WERI-Rb-1 (cell line): ENCODE data around the gene TEPSIN.

ENCODE experiments used
- DNase-seq: peaks from one replicate; pipeline ENCODE4 v3.0.0-alpha.2; 2020
- H3K27ac ChIP-seq: fragments of 250-450 bp; sonication (Bioruptor Pico); 2 replicates; pipeline ENCODE4 v1.5.1; 2020; ENCODE audit warnings: mild to moderate bottlenecking, moderate library complexity
- H3K27me3 ChIP-seq: fragments of 250-450 bp; sonication (Bioruptor Pico); 2 replicates; pipeline ENCODE4 v1.5.1; 2021; ENCODE audit warnings: mild to moderate bottlenecking, low read depth, moderate library complexity; ENCODE audit not compliant: insufficient read depth, severe bottlenecking
- H3K36me3 ChIP-seq: fragments of 250-450 bp; sonication (Bioruptor Pico); 2 replicates; pipeline ENCODE4 v1.5.1; 2020; ENCODE audit warnings: mild to moderate bottlenecking, moderate library complexity
- H3K4me3 ChIP-seq: 2 replicates; pipeline ENCODE4 v1.5.1; 2011; ENCODE audit warnings: low read depth, mild to moderate bottlenecking, control low read depth, low read length
- H3K9me3 ChIP-seq: fragments of 250-450 bp; sonication (Bioruptor Pico); 2 replicates; pipeline ENCODE4 v1.5.1; 2021; ENCODE audit warnings: mild to moderate bottlenecking, moderate library complexity; ENCODE audit not compliant: severe bottlenecking
- CTCF ChIP-seq: IDR thresholded peaks from 2 replicates; pipeline ENCODE4 v1.5.1; 2011; ENCODE audit warnings: low read depth, mild to moderate bottlenecking, control low read depth, inconsistent platforms, low read length

The TEPSIN gene

DNA sequence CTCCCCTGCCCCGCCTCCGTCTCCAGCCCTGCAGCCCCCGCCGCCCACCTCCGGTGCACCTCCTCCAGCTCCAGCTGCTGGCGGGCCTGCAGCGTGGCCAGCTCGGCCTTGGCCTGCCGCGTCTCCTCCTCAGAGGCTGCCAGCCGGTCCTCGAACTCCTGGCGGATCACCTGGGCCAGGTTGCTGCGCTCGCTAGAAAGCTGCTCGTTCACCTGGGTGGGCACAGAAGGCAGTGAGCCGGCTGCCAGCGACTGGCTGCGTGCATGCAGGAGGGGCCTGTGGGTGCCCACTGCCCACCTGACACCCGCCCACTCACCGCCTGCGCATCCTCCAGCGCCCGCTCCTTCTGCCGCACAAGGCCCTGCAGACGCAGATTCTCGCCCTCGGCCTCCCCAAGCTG is 48.3 kb downstream of the TEPSIN start:
- no peaks in the 10 kb centered on the region for H3K9me3 ChIP-seq
- H3K36me3 ChIP-seq = peaks cover 83% of the 10 kb centered on the region
- no peak overlapping the region for H3K27ac ChIP-seq
- no peak for TF ChIP-seq CTCF
- no peak overlapping the region for H3K4me3 ChIP-seq
- H3K27me3 ChIP-seq = no peaks in the 10 kb centered on the region
- DNase-seq = no peak

DNA sequence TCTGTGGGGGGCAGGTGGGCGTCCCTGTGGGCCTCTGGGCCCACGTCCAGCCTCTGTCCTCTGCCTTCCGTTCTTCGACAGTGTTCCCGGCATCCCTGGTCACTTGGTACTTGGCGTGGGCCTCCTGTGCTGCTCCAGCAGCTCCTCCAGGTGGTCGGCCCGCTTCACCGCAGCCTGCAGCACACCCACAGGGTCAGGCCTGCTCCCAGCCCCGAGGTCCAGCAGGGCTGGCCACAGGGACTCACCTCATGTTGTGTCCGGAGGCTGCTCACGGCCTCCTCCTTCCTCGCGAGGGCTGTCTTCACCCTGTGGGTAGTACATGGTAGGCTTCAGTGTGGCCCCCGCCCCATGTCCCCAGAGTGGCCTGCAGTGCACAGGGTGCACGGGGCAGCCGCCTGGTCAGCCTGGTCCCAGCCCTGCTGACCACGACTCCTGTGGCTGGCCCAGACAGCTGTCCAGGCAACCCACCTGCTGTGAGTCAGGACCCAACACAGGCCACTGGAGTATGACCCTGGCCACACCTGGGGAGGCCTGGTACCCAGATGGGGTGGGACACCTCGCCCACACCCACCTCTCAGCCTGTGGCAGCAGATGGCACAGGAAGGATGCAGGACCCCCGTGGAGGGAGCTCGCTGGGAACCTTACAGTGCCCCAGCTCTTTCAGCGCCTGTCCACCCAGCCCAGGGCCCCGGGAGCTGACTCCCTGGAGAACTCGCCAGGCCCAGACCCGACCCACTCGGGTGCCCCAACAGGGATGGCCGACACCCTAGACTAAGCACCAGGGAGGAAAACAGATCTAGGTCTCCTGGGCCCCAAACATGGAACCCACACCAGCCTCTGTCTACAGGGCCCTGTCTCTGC is 49.0 kb downstream of the TEPSIN start:
- Histone ChIP-seq H3K4me3 (no peak overlapping the region), H3K27me3 (no peaks in the 10 kb centered on the region), H3K27ac (no peak overlapping the region), H3K9me3 (no peaks in the 10 kb centered on the region), H3K36me3 (peaks cover 76% of the 10 kb centered on the region)
- DNase-seq = peak; percentile 79
- peak; percentile 91 for TF ChIP-seq CTCF

GRCh38 chr17:81189016-81189415 is 49.8 kb downstream of the TEPSIN start:
- TF ChIP-seq CTCF = no peak
- H3K27me3 ChIP-seq = no peaks in the 10 kb centered on the region
- no peak overlapping the region for H3K27ac ChIP-seq
- H3K4me3 ChIP-seq = no peak overlapping the region
- DNase-seq = no peak
- H3K36me3 ChIP-seq = peaks cover 67% of the 10 kb centered on the region
- peaks cover 2% of the 10 kb centered on the region for H3K9me3 ChIP-seq

DNA sequence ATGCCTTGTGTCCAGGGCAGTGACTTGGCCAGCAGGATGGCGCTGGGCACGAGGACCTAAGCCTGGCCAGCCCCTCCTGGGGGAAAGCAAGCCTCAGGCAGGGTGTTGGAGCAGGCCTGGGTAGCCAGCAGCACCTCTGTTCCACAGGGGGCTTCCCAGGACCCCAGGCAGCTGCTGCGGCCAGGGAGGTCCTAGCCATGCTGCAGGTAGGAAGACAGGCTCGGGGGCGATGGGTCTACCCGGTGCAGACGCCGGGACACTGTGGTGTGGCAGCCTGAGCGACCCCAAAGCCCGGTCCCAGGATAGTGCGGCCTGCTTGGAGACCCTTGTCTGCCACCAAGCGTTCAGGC is 50.4 kb downstream of the TEPSIN start:
- peaks cover 5% of the 10 kb centered on the region for H3K9me3 ChIP-seq
- H3K4me3 ChIP-seq = no peak overlapping the region
- DNase-seq = no peak
- no peak for TF ChIP-seq CTCF
- peaks cover 63% of the 10 kb centered on the region for H3K36me3 ChIP-seq
- no peak overlapping the region for H3K27ac ChIP-seq
- no peaks in the 10 kb centered on the region for H3K27me3 ChIP-seq

- H3K36me3 ChIP-seq = peaks cover 56% of the 10 kb centered on the region
- DNase-seq = no peak
- no peak for TF ChIP-seq CTCF
- H3K9me3 ChIP-seq = peaks cover 5% of the 10 kb centered on the region
- H3K27ac ChIP-seq = peak overlapping the region; percentile 1; the same call in 1 of the 2 replicates
- H3K27me3 ChIP-seq = no peaks in the 10 kb centered on the region
- no peak overlapping the region for H3K4me3 ChIP-seq
Observed at GRCh38 chr17:81187586-81188490, 51.0 kb downstream of the TEPSIN start.
